WTC11 (cell line): ENCODE results near the gene CA7. TPM values are rescaled to one million over a fixed set of nuclear protein-coding genes. Genes with fewer than 3 reads are reported as not detected.

Experiments used
- ATF1 ChIP-seq: sonication (generic); formaldehyde crosslinking; IDR thresholded peaks from 2 replicates; pipeline ENCODE4 v1.8.1; 2023; ENCODE audit warnings: mild to moderate bottlenecking, moderate library complexity, missing genetic modification reagents
- CBFB ChIP-seq: sonication (generic); formaldehyde crosslinking; IDR thresholded peaks from 2 replicates; pipeline ENCODE4 v1.8.1; 2022; ENCODE audit warnings: mild to moderate bottlenecking, low read depth, missing genetic modification reagents
- CTCF ChIP-seq: fragments of 200-600 bp; IDR thresholded peaks from 2 replicates; pipeline ENCODE4 v1.8.0; 2022; ENCODE audit warnings: antibody characterized with exemption
- E2F5 ChIP-seq: sonication (generic); formaldehyde crosslinking; IDR thresholded peaks from 2 replicates; pipeline ENCODE4 v1.8.1; 2022; ENCODE audit warnings: mild to moderate bottlenecking, moderate library complexity, missing genetic modification reagents
- EMX1 ChIP-seq: fragments of 250-450 bp; sonication (Bioruptor Pico); IDR thresholded peaks from 2 replicates; pipeline ENCODE4 v1.8.0; 2021; ENCODE audit warnings: mild to moderate bottlenecking
- ERG ChIP-seq: fragments of 250-450 bp; sonication (Bioruptor Pico); IDR thresholded peaks from 2 replicates; pipeline ENCODE4 v1.8.0; 2021; ENCODE audit warnings: mild to moderate bottlenecking
- ESRRA ChIP-seq: sonication (generic); formaldehyde crosslinking; IDR thresholded peaks from 2 replicates; pipeline ENCODE4 v1.8.1; 2022; ENCODE audit warnings: mild to moderate bottlenecking, missing genetic modification reagents, borderline replicate concordance
- FOXJ3 ChIP-seq: sonication (generic); formaldehyde crosslinking; IDR thresholded peaks from 2 replicates; pipeline ENCODE4 v1.9.0; 2021; ENCODE audit warnings: missing genetic modification reagents, mild to moderate bottlenecking, borderline replicate concordance
- FOXP1 ChIP-seq: sonication (generic); formaldehyde crosslinking; IDR thresholded peaks from 2 replicates; pipeline ENCODE4 v1.8.0; 2022; ENCODE audit warnings: missing genetic modification reagents, mild to moderate bottlenecking, moderate library complexity, borderline replicate concordance
- GTF2I ChIP-seq: fragments of 250-450 bp; sonication (Bioruptor Pico); conservative IDR thresholded peaks from 2 replicates; pipeline ENCODE4 v1.4.0; 2021; ENCODE audit warnings: mild to moderate bottlenecking
- JAZF1 ChIP-seq: fragments of 250-450 bp; sonication (Bioruptor Pico); IDR thresholded peaks from 2 replicates; pipeline ENCODE4 v1.9.0; 2021; ENCODE audit warnings: moderate library complexity, mild to moderate bottlenecking, inconsistent platforms
- MAX ChIP-seq: sonication (generic); formaldehyde crosslinking; IDR thresholded peaks from 2 replicates; pipeline ENCODE4 v1.8.0; 2022; ENCODE audit warnings: mild to moderate bottlenecking, missing genetic modification reagents
- NFE2L1 ChIP-seq: sonication (generic); formaldehyde crosslinking; IDR thresholded peaks from 2 replicates; pipeline ENCODE4 v1.8.1; 2023; ENCODE audit warnings: missing genetic modification reagents
- RORB ChIP-seq: fragments of 250-450 bp; sonication (Bioruptor Pico); IDR thresholded peaks from 2 replicates; pipeline ENCODE4 v1.9.0; 2021; ENCODE audit warnings: mild to moderate bottlenecking
- SOX15 ChIP-seq: fragments of 250-450 bp; sonication (Bioruptor Pico); IDR thresholded peaks from 2 replicates; pipeline ENCODE4 v1.9.0; 2021; ENCODE audit warnings: mild to moderate bottlenecking
- TEAD1 ChIP-seq: sonication (generic); formaldehyde crosslinking; IDR thresholded peaks from 2 replicates; pipeline ENCODE4 v1.8.0; 2022; ENCODE audit warnings: mild to moderate bottlenecking, missing genetic modification reagents
- ZNF317 ChIP-seq: sonication (generic); formaldehyde crosslinking; IDR thresholded peaks from 2 replicates; pipeline ENCODE4 v1.8.1; 2023; ENCODE audit warnings: low read depth, mild to moderate bottlenecking, moderate library complexity, missing genetic modification reagents, borderline replicate concordance
- total RNA-seq: library from RNA; stranded (reverse); gene quantifications from 3 replicates; pipeline ENCODE4 v1.2.3, GENCODE V29; 2021
- TF ChIP-seq, protein P1 (sequence below): sonication (generic); formaldehyde crosslinking; IDR thresholded peaks from 2 replicates; pipeline ENCODE4 v1.8.1; 2022; ENCODE audit warnings: mild to moderate bottlenecking, missing genetic modification reagents, moderate library complexity, borderline replicate concordance
- TF ChIP-seq, protein P2 (sequence below): sonication (generic); formaldehyde crosslinking; IDR thresholded peaks from 2 replicates; pipeline ENCODE4 v1.8.0; 2023; ENCODE audit warnings: missing genetic modification reagents, mild to moderate bottlenecking, borderline replicate concordance
- TF ChIP-seq, protein P3 (sequence below): sonication (generic); formaldehyde crosslinking; IDR thresholded peaks from 2 replicates; pipeline ENCODE4 v1.8.1; 2023; ENCODE audit warnings: mild to moderate bottlenecking, missing genetic modification reagents, moderate library complexity
- TF ChIP-seq, protein P4 (sequence below): sonication (generic); formaldehyde crosslinking; IDR thresholded peaks from 2 replicates; pipeline ENCODE4 v1.8.0; 2022; ENCODE audit warnings: missing genetic modification reagents
- TF ChIP-seq, protein P5 (sequence below): sonication (generic); formaldehyde crosslinking; IDR thresholded peaks from 2 replicates; pipeline ENCODE4 v1.8.0; 2022; ENCODE audit warnings: mild to moderate bottlenecking, missing genetic modification reagents

CA7 gene
- total RNA-seq, 1 experiment from 2014 or later: 1.6 TPM

DNA sequence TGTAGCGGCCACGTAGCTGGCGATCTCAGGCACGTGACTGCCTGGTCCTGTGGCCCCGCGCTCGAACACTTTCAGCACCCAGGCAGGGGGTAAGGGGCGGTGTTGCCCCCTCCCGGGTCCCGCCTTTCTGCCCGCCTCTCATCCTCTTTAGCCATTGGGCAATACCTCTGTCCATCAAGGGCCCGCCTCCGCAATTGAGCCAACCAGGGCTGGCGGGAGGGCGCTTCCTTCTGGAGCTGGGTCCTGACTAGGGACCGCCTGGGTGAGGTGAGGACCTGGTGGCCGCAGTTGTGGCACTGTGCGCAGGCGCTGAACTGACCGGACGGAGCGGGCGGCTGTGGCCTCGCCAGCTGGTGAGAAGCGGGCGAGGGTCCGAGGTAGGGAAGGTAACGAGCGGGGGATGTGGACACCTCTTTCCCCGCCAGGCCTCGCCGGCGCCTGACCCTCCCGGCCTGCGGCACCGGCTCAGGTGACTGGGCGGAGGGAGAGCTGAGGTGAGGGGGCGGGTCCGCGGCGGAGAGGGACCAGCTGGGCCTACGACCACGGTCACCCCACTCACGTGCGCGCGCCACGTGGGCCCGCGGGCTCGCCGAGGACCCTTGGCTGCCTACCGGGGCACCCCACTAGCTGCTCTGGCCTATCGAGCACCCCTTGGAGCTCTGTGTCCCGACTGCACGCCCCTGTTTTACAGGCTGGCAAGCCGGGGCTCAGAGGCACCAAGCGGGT is 36.2 kb downstream of the CA7 start, which contains the start of gene PDP2 (continued):
- TF ChIP-seq, protein P1, sequence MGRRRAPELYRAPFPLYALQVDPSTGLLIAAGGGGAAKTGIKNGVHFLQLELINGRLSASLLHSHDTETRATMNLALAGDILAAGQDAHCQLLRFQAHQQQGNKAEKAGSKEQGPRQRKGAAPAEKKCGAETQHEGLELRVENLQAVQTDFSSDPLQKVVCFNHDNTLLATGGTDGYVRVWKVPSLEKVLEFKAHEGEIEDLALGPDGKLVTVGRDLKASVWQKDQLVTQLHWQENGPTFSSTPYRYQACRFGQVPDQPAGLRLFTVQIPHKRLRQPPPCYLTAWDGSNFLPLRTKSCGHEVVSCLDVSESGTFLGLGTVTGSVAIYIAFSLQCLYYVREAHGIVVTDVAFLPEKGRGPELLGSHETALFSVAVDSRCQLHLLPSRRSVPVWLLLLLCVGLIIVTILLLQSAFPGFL (CRISPR knock-in tag): no peak
- TF ChIP-seq ATF1 (CRISPR knock-in tag): 0 out of 2 replicates have a peak, but pooled peaks have one; percentile 44
- no peak for TF ChIP-seq RORB
- no peak for TF ChIP-seq JAZF1 (CRISPR knock-in tag)
- peak; percentile 83 for TF ChIP-seq MAX
- no peak for TF ChIP-seq ERG (CRISPR knock-in tag)
- TF ChIP-seq TEAD1 (CRISPR knock-in tag): 0 out of 2 replicates have a peak, but pooled peaks have one; percentile 11
- TF ChIP-seq, protein P2, sequence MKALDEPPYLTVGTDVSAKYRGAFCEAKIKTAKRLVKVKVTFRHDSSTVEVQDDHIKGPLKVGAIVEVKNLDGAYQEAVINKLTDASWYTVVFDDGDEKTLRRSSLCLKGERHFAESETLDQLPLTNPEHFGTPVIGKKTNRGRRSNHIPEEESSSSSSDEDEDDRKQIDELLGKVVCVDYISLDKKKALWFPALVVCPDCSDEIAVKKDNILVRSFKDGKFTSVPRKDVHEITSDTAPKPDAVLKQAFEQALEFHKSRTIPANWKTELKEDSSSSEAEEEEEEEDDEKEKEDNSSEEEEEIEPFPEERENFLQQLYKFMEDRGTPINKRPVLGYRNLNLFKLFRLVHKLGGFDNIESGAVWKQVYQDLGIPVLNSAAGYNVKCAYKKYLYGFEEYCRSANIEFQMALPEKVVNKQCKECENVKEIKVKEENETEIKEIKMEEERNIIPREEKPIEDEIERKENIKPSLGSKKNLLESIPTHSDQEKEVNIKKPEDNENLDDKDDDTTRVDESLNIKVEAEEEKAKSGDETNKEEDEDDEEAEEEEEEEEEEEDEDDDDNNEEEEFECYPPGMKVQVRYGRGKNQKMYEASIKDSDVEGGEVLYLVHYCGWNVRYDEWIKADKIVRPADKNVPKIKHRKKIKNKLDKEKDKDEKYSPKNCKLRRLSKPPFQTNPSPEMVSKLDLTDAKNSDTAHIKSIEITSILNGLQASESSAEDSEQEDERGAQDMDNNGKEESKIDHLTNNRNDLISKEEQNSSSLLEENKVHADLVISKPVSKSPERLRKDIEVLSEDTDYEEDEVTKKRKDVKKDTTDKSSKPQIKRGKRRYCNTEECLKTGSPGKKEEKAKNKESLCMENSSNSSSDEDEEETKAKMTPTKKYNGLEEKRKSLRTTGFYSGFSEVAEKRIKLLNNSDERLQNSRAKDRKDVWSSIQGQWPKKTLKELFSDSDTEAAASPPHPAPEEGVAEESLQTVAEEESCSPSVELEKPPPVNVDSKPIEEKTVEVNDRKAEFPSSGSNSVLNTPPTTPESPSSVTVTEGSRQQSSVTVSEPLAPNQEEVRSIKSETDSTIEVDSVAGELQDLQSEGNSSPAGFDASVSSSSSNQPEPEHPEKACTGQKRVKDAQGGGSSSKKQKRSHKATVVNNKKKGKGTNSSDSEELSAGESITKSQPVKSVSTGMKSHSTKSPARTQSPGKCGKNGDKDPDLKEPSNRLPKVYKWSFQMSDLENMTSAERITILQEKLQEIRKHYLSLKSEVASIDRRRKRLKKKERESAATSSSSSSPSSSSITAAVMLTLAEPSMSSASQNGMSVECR (CRISPR knock-in tag): no peak
- TF ChIP-seq EMX1 (CRISPR knock-in tag): no peak
- no peak for TF ChIP-seq CBFB (CRISPR knock-in tag)
- TF ChIP-seq, protein P3, sequence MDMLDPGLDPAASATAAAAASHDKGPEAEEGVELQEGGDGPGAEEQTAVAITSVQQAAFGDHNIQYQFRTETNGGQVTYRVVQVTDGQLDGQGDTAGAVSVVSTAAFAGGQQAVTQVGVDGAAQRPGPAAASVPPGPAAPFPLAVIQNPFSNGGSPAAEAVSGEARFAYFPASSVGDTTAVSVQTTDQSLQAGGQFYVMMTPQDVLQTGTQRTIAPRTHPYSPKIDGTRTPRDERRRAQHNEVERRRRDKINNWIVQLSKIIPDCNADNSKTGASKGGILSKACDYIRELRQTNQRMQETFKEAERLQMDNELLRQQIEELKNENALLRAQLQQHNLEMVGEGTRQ: peak; percentile 94
- TF ChIP-seq ESRRA (CRISPR knock-in tag): no peak
- TF ChIP-seq CTCF: no peak
- no peak for TF ChIP-seq GTF2I (CRISPR knock-in tag)
- TF ChIP-seq, protein P4, sequence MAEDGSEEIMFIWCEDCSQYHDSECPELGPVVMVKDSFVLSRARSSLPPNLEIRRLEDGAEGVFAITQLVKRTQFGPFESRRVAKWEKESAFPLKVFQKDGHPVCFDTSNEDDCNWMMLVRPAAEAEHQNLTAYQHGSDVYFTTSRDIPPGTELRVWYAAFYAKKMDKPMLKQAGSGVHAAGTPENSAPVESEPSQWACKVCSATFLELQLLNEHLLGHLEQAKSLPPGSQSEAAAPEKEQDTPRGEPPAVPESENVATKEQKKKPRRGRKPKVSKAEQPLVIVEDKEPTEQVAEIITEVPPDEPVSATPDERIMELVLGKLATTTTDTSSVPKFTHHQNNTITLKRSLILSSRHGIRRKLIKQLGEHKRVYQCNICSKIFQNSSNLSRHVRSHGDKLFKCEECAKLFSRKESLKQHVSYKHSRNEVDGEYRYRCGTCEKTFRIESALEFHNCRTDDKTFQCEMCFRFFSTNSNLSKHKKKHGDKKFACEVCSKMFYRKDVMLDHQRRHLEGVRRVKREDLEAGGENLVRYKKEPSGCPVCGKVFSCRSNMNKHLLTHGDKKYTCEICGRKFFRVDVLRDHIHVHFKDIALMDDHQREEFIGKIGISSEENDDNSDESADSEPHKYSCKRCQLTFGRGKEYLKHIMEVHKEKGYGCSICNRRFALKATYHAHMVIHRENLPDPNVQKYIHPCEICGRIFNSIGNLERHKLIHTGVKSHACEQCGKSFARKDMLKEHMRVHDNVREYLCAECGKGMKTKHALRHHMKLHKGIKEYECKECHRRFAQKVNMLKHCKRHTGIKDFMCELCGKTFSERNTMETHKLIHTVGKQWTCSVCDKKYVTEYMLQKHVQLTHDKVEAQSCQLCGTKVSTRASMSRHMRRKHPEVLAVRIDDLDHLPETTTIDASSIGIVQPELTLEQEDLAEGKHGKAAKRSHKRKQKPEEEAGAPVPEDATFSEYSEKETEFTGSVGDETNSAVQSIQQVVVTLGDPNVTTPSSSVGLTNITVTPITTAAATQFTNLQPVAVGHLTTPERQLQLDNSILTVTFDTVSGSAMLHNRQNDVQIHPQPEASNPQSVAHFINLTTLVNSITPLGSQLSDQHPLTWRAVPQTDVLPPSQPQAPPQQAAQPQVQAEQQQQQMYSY (CRISPR knock-in tag): no peak
- TF ChIP-seq FOXP1 (CRISPR knock-in tag): peak; percentile 69; the same call in 1 of the 2 replicates
- TF ChIP-seq ZNF317 (CRISPR knock-in tag): no peak
- TF ChIP-seq SOX15 (CRISPR knock-in tag): no peak
- no peak for TF ChIP-seq FOXJ3 (CRISPR knock-in tag)
- TF ChIP-seq, protein P5, sequence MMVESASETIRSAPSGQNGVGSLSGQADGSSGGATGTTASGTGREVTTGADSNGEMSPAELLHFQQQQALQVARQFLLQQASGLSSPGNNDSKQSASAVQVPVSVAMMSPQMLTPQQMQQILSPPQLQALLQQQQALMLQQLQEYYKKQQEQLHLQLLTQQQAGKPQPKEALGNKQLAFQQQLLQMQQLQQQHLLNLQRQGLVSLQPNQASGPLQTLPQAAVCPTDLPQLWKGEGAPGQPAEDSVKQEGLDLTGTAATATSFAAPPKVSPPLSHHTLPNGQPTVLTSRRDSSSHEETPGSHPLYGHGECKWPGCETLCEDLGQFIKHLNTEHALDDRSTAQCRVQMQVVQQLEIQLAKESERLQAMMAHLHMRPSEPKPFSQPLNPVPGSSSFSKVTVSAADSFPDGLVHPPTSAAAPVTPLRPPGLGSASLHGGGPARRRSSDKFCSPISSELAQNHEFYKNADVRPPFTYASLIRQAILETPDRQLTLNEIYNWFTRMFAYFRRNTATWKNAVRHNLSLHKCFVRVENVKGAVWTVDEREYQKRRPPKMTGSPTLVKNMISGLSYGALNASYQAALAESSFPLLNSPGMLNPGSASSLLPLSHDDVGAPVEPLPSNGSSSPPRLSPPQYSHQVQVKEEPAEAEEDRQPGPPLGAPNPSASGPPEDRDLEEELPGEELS: peak; percentile 64; the same call in 1 of the 2 replicates
- TF ChIP-seq E2F5 (CRISPR knock-in tag): no peak
- TF ChIP-seq NFE2L1 (CRISPR knock-in tag): peak; percentile 88; the same call in 1 of the 2 replicates
